ENCODE results near the gene PKD1L1. TPM values are rescaled to one million over a fixed set of nuclear protein-coding genes. Genes with fewer than 3 reads are reported as not detected.
A peak's percentile ranks its signal among the peaks of the same experiment; 100 is the strongest.

PKD1L1 gene
- total RNA-seq, 4 donors from 2014 or later = 0.41 to 37.4 (median 17.5) TPM

DNA sequence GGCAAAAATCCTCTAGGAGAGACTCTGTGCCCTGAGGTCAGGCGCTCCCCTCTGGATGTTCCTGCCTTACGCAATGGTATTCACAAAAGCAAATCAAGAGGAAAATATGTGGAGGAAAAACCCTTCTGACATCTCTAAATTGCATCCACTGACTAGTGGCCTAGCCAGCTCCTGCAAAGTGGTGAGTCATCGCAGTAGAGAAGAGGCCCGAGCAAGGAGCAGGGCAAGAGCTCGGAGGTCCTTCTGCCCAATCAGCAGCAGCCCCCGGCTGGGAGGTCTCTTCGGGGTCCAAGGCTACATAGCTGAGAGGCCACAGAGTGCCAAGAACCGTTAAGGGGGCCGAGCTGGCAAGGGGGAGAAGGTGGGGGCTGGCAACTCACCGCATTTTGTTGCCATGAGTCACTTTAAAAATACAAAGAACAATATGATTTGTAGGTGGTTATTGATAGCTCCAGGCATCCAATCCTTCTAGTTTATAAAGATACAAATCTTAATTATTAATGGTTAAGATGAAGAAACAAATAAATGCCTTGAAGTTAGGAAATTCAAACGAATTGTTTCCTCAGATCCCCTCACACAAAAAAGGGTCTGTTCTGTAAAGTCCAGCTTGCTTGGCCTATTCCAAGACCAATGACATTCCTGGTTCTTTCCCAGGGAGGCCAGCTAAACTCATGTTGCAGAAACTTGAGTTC, 161.6 kb downstream of the PKD1L1 start:
- Histone ChIP-seq H3K4me3 (no peak overlapping the region), H3K36me3 (no peaks in the 10 kb centered on the region), H3K4me1 (peaks cover 0 to 32% (median 4%) of the 10 kb centered on the region in 4 donors), H3K9me3 (no peaks in the 10 kb centered on the region), H3K27me3 (no peaks in the 10 kb centered on the region), H3K27ac (peak overlapping the region; percentile 49 to 84 (median 73))
- peak in 2 of 3 donors; percentile 42 to 65 for TF ChIP-seq POLR2AphosphoS5 (IDR thresholded peaks at IDR 0.05)
- TF ChIP-seq EP300 (IDR thresholded peaks at IDR 0.05; ENCODE audit: low read depth) = no peak
- TF ChIP-seq, protein P1, sequence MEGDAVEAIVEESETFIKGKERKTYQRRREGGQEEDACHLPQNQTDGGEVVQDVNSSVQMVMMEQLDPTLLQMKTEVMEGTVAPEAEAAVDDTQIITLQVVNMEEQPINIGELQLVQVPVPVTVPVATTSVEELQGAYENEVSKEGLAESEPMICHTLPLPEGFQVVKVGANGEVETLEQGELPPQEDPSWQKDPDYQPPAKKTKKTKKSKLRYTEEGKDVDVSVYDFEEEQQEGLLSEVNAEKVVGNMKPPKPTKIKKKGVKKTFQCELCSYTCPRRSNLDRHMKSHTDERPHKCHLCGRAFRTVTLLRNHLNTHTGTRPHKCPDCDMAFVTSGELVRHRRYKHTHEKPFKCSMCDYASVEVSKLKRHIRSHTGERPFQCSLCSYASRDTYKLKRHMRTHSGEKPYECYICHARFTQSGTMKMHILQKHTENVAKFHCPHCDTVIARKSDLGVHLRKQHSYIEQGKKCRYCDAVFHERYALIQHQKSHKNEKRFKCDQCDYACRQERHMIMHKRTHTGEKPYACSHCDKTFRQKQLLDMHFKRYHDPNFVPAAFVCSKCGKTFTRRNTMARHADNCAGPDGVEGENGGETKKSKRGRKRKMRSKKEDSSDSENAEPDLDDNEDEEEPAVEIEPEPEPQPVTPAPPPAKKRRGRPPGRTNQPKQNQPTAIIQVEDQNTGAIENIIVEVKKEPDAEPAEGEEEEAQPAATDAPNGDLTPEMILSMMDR (IDR thresholded peaks at IDR 0.05) = no peak
- in situ Hi-C loops (cut with MboI; ENCODE audit: low pct_ligation_motif_present in 1 of 4, low pct_unique_long_range_greater_than_20kb in 1 of 4, low sequenced_read_pairs in 3 of 4) = no loop called here
- peak; percentile 28 for DNase-seq
- 61 to 65% methylated on average over 4 to 11 of the region's 11 CpGs for WGBS, 2 donors (ENCODE audit: low coverage in 1 of 2)
- intact Hi-C loops (cut with DNase I; ENCODE audit: low total_unique reads) = no loop called here

DNA sequence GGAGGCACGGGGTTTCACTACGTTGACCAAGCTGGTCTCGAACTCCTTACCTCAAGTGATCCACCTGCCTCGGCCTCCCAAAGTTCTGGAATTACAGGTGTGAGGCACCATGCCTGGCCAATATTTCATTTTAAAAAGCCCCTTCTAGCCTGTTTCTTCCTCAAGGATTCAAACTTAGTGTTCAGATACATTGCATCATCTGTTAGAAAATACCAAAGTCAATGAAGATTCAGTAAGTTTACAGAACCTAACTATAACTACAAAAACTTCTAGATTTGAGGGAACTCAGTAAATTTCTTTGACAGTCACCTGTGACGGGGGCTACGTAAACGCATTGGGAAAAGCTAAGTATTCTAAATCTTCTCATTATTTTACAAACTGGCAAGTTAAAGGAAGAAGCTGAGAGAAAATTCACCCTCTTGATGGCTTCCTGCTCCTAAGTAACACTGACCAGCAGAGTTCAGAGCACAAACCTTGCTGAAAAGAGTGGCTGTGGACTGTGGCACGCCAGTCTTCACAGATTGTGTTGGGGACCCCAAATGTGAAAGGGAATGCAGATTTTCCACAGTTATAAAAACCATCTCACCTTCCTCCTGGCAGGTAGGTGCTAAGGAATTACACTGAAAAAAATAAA, 162.2 kb downstream of the PKD1L1 start:
- intact Hi-C loops (cut with DNase I; ENCODE audit: low total_unique reads) = no loop called here
- TF ChIP-seq, protein P1 (IDR thresholded peaks at IDR 0.05) = no peak
- TF ChIP-seq POLR2AphosphoS5 (IDR thresholded peaks at IDR 0.05) (no peak), POLR2A (IDR thresholded peaks at IDR 0.05) (no peak)
- WGBS, 2 donors (ENCODE audit: low coverage in 1 of 2) = 64 to 89% methylated on average over 1 to 8 of the region's 8 CpGs
- Histone ChIP-seq H3K9me3 (no peaks in the 10 kb centered on the region), H3K36me3 (no peaks in the 10 kb centered on the region), H3K27me3 (no peaks in the 10 kb centered on the region), H3K4me3 (no peak overlapping the region), H3K27ac (peak overlapping the region; percentile 49 to 84 (median 73)), H3K4me1 (peaks cover 0 to 32% (median 4%) of the 10 kb centered on the region in 4 donors)
- in situ Hi-C loops (cut with MboI; ENCODE audit: low pct_ligation_motif_present in 1 of 4, low pct_unique_long_range_greater_than_20kb in 1 of 4, low sequenced_read_pairs in 3 of 4) = no loop called here
- DNase-seq = no peak

DNA sequence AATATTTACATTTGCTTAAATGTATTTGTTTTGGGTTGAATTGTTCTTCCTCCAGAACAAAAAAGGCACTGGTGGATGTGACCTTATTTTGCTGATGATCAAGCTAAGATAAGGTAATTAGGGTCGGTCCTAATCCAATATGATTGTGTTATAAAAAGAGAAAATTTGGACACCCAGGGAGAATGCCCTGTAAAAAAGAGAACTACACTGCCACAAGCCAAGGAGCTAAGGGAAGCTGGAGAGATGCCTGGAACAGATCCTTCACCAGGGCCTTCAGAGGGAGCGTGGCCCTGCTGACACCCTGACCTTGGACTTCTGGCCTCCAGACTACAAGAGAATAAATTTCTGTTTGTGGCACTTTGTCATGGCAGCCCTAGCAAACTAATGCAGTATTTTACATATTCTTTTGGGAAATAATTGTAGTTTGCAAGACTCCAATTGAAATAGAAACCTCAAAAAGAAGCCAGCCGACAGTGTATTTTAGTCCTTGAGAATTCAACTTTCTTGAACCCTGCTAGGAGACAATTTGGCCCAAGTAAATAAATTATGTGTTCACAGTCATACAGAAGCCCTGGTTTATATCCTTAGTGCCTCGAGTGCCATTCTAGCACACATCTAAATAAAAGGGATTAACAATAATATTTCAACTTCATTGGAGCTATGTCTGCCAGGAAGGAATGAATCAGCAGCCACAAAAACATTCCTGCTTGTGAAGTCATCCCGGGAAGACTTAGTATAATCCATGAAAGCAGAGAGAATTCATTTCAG, 164.6 kb downstream of the PKD1L1 start:
- H3K27me3 ChIP-seq = no peaks in the 10 kb centered on the region
- H3K36me3 ChIP-seq = no peaks in the 10 kb centered on the region
- no peak overlapping the region for H3K4me3 ChIP-seq
- WGBS, 2 donors (ENCODE audit: low coverage in 1 of 2) = 51 to 52% methylated on average over 5 of the region's 5 CpGs
- peaks cover 0 to 32% (median 4%) of the 10 kb centered on the region in 4 donors for H3K4me1 ChIP-seq
- DNase-seq = no peak
- in situ Hi-C loops (cut with MboI; ENCODE audit: low pct_ligation_motif_present in 1 of 4, low pct_unique_long_range_greater_than_20kb in 1 of 4, low sequenced_read_pairs in 3 of 4) (no loop called here), intact Hi-C loops (cut with DNase I; ENCODE audit: low total_unique reads) (no loop called here)
- TF ChIP-seq POLR2AphosphoS5 (IDR thresholded peaks at IDR 0.05) (peak; percentile 91 to 94 (median 94)), EP300 (IDR thresholded peaks at IDR 0.05; ENCODE audit: low read depth) (peak; percentile 78), POLR2A (IDR thresholded peaks at IDR 0.05) (no peak)
- TF ChIP-seq, protein P1 (IDR thresholded peaks at IDR 0.05) = no peak
- H3K27ac ChIP-seq = peak overlapping the region; percentile 67 to 84 (median 76)
- no peaks in the 10 kb centered on the region for H3K9me3 ChIP-seq

DNA sequence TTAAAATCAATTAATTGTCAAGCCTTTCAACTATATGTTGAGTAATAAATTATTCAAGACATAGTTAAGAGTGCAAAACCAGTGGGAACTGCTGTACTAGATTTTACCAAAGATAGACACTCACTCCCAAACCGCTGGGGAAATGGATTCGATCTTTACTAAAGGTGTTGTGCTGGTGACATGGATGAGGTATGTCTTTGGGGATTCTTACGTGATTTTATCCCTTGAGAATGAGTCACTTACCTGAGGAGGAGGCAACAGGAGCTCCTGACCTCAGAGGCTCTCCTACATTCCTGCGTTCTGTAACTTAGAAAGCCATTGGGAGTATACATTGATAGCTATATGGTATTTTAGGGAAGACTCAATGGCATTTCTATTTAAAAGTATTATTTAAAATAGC, 165.5 kb downstream of the PKD1L1 start:
- Histone ChIP-seq H3K4me1 (peaks cover 0 to 32% (median 4%) of the 10 kb centered on the region in 4 donors), H3K4me3 (no peak overlapping the region), H3K36me3 (no peaks in the 10 kb centered on the region), H3K27ac (peak overlapping the region in 3 of 4 donors; percentile 67 to 84 (median 82)), H3K9me3 (no peaks in the 10 kb centered on the region), H3K27me3 (no peaks in the 10 kb centered on the region)
- intact Hi-C loops (cut with DNase I; ENCODE audit: low total_unique reads) = no loop called here
- no peak for DNase-seq
- TF ChIP-seq, protein P1 (IDR thresholded peaks at IDR 0.05) = no peak
- no peak for TF ChIP-seq POLR2AphosphoS5 (IDR thresholded peaks at IDR 0.05)
- 96 to 100% methylated on average over 2 to 4 of the region's 4 CpGs for WGBS, 2 donors (ENCODE audit: low coverage in 1 of 2)
- in situ Hi-C loops (cut with MboI; ENCODE audit: low pct_ligation_motif_present in 1 of 4, low pct_unique_long_range_greater_than_20kb in 1 of 4, low sequenced_read_pairs in 3 of 4) = no loop called here

All from transverse colon (tissue), 4 donors.